Mucosa of descending colon (tissue), 3 donors: ENCODE measurements around the gene RPS6KA5. TPM values are rescaled to one million over a fixed set of nuclear protein-coding genes. Genes with fewer than 3 reads are reported as not detected.
A peak's percentile ranks its signal among the peaks of the same experiment; 100 is the strongest.

Experiments used
- ATAC-seq: fragments of 200-7000 bp; cut with Tn5 transposase; one replicate; pipeline ENCODE4 v1.9.1; 2020; ENCODE audit warnings: mild to moderate bottlenecking, moderate library complexity
- DNase-seq, 3 donors: peaks; one replicate each; pipeline ENCODE4 v3.0.0-alpha.2; 2020
- H3K36me3 ChIP-seq: fragments of 200-600 bp; one replicate; pipeline ENCODE4 v1.8.0; 2021; ENCODE audit warnings: low read depth, mild to moderate bottlenecking
- H3K4me1 ChIP-seq: fragments of 200-600 bp; one replicate; pipeline ENCODE4 v1.8.0; 2021; ENCODE audit warnings: low read depth, mild to moderate bottlenecking
- H3K4me3 ChIP-seq: fragments of 200-600 bp; one replicate; pipeline ENCODE4 v1.8.0; 2021; ENCODE audit warnings: mild to moderate bottlenecking
- H3K9me3 ChIP-seq: fragments of 200-600 bp; one replicate; pipeline ENCODE4 v1.8.0; 2021; ENCODE audit warnings: mild to moderate bottlenecking
- intact Hi-C, 2 donors: fragments of 100-400 bp; cut with DNase I in 1 of 2; cut with micrococcal nuclease in 1 of 2; formaldehyde crosslinking; loops; one replicate each; pipeline versions ENCODE4 v1.11.0 to v1.11.1; 2022; cut with DNase I, micrococcal nuclease
- total RNA-seq, 3 donors: library from RNA; stranded (reverse); fragmentation: NEBNext Ultra II Directional in 2 of 3; extraction: Animal tissue kit (Norgen Biotek cat#: 25700) in 2 of 3; gene quantifications; one replicate each; pipeline versions ENCODE4 v1.2.1 to v1.2.4, GENCODE V29; 2021 to 2023
- TF ChIP-seq, protein P1 (sequence below): fragments of 200-600 bp; IDR thresholded peaks from one replicate; pipeline ENCODE4 v1.8.0; 2022; ENCODE audit warnings: antibody characterized with exemption, mild to moderate bottlenecking
- donor health status: DM: no; HTN: no; CAD: no; lungs with moderate emphysema.
- donor health status: DM: no; HTN: no; CAD: no.
- donor health status: DM: no; HTN: yes; CAD: no.

The RPS6KA5 gene
- total RNA-seq, 3 donors from 2014 or later, result 25.0 to 41.5 (median 27.2) TPM

DNA sequence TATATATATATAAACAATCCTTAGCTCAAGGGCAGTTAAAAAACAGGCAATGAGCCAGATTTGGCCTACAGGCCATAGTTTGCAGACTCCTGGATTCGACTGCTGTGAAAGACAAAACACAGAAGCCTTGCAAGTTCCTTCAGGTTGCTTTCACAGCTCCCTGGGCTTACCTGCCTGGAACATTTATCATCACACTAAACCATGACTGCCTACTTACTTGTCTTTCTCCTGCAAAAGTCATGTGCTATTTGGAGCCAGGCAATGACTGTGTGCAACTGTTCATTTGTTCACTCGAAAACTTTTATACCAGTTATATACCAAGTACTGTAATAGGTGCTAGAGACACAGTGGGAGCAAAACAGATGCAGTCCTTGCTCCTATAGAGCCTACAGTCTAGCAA, 2.2 kb upstream of the RPS6KA5 start:
- Histone ChIP-seq H3K36me3 (peaks cover 8% of the 10 kb centered on the region), H3K4me3 (no peak overlapping the region), H3K9me3 (no peaks in the 10 kb centered on the region), H3K4me1 (peaks cover 8% of the 10 kb centered on the region)
- TF ChIP-seq, protein P1, sequence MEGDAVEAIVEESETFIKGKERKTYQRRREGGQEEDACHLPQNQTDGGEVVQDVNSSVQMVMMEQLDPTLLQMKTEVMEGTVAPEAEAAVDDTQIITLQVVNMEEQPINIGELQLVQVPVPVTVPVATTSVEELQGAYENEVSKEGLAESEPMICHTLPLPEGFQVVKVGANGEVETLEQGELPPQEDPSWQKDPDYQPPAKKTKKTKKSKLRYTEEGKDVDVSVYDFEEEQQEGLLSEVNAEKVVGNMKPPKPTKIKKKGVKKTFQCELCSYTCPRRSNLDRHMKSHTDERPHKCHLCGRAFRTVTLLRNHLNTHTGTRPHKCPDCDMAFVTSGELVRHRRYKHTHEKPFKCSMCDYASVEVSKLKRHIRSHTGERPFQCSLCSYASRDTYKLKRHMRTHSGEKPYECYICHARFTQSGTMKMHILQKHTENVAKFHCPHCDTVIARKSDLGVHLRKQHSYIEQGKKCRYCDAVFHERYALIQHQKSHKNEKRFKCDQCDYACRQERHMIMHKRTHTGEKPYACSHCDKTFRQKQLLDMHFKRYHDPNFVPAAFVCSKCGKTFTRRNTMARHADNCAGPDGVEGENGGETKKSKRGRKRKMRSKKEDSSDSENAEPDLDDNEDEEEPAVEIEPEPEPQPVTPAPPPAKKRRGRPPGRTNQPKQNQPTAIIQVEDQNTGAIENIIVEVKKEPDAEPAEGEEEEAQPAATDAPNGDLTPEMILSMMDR, result no peak
- intact Hi-C loops, result no loop called here
- no peak for ATAC-seq
- DNase-seq, result no peak

DNA sequence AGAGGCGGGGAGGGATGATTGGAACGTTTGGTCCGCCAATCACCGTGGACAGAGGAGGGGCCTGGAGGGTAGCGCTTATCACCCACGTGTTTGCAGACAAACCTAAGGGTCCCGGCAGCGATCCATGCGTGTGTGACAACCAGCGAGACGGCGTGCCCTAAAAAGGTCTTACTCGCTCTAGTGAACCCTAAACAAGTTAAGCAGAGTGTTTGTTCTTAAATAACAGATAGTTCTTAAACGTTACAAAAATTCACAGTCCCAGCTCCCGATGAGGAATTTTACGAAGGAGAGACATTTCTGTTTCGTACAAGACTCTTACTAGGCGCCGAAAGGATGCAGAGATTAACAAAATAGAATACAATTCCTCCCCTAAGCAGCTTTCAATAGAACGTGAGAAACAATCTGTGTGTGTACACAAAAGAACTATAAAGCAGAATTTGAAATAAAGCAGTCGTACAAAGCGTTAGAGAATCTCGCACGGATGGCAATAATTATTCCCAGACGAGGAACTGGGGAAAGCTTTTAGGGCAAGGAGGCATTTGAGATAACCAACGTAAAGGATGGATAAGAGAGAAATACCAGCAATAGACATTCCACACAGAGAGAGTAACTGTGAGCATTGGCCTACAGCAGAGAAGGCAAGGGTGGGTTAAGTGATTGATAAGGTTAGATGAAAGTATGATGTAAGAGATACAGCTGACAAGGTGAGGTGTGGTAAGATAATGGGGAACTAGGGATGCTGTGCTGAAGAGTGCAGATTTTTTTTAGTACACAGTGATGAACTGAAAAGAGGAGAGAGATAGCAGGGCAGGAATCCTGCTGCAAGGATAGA, 831 bp upstream of the RPS6KA5 start:
- Histone ChIP-seq H3K9me3 (no peaks in the 10 kb centered on the region), H3K36me3 (peaks cover 8% of the 10 kb centered on the region), H3K4me1 (peaks cover 8% of the 10 kb centered on the region), H3K4me3 (peak overlapping the region; percentile 69)
- DNase-seq (no peak), ATAC-seq (no peak)
- TF ChIP-seq, protein P1, result no peak
- intact Hi-C loops, result no loop called here

DNA sequence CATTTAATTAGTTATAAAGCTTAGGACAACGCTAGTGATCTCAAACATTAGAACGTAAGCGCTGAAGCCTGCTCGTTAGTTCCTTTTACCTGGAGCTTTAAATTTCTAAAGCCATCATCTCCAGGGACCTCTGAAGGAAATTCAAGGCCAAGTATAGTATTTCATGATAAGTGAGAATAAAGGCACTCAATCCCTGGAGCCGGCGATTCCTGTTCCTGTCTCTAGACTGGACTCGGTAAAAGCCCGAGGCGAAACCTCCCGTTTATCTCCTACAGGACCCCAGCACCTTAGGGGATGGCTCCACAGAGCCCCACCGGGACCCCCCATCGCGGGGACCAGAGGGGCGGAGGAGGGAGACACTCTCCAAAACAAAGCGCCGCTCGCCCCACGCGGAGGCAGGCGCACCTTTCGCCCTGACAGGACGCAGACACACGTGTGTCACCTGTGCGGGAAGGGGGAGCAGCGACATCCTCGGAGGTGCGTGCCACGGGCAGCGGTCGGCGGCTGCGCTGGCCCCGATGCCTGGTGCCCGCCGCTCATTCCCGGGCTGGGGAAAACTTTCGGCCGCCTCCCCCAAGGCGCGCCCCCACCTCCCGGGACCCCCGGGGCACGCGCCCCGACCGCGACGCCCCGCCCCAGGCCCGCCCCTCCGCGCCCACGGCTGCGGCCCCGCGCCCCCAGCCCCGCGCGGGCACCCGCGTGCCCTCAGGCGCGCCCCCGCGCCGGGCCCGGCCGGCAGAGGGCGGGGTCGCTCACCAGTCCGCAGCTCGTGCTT, 678 bp downstream of the RPS6KA5 start:
- TF ChIP-seq, protein P1, result no peak
- Histone ChIP-seq H3K4me3 (peak overlapping the region; percentile 69), H3K36me3 (peaks cover 8% of the 10 kb centered on the region), H3K9me3 (no peaks in the 10 kb centered on the region), H3K4me1 (peaks cover 14% of the 10 kb centered on the region)
- ATAC-seq (peak; percentile 64), DNase-seq (peak; percentile 67 to 84 (median 73))
- intact Hi-C loops, result no loop called here

DNA sequence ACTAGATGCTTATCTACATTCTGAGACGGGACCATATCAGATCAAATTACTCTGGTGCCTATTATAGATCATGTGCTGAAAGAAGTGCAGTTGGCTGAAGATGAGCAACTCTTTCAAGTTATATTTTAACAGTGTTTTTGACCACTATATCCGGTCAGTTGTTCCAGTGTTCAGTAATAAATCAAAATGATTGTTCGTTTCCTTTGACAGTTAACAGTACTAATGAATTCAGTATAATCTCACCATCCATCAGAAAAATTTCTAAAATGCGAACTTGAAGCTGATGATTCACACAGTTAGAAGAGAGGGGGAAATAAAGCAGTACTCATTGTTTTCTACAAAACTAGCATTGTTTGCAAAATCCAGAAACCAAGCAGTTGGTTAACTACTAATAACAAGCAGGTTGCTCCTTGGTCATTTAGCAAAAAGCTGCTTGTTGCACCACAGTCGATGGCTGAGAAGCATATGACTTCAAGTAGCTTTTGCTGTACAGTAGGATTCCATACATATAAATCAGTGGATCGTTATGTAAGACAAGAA, 2.3 kb downstream of the RPS6KA5 start:
- no peak overlapping the region for H3K4me3 ChIP-seq
- no peak for DNase-seq
- no peak for ATAC-seq
- H3K4me1 ChIP-seq, result peaks cover 15% of the 10 kb centered on the region
- TF ChIP-seq, protein P1, result no peak
- no peaks in the 10 kb centered on the region for H3K9me3 ChIP-seq
- intact Hi-C loops, result no loop called here
- peaks cover 8% of the 10 kb centered on the region for H3K36me3 ChIP-seq

DNA sequence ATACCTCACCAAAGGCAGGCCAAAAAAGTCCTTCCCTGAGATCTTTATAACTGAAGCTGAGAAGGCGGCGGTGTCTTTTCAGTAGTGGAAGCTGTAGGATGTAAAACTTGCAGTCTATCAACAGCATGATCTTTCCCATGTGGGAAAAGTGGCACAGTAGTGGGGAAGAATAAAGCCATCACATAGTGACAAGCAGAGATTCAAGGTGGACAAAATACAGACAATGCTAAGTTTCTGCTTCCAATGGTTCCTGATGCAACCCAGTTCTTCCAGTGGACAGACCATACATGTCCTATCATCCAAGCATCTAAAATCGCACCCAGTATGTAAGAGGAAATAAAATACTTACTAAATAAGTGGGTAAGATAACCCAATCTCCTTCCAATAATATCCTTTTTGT, 4.1 kb downstream of the RPS6KA5 start:
- no peak for DNase-seq
- TF ChIP-seq, protein P1, result no peak

More for the DNA sequence above, 4.1 kb downstream of the RPS6KA5 start:
- H3K9me3 ChIP-seq, result no peaks in the 10 kb centered on the region
- intact Hi-C loops, result no loop called here
- peaks cover 12% of the 10 kb centered on the region for H3K4me1 ChIP-seq
- H3K36me3 ChIP-seq, result peaks cover 8% of the 10 kb centered on the region
- H3K4me3 ChIP-seq, result no peak overlapping the region
- no peak for ATAC-seq
